Gastroesophageal sphincter (tissue), 3 donors: ENCODE data around the gene ZNF747.

Experiments
- EP300 ChIP-seq: sonication (generic); formaldehyde crosslinking; IDR thresholded peaks from one replicate; pipeline ENCODE4 v1.6.1; 2017; ENCODE audit warnings: antibody characterized with exemption, mild to moderate bottlenecking
- POLR2A ChIP-seq, 2 donors: fragments of 450-650 bp; IDR thresholded peaks; one replicate each; pipeline ENCODE4 v1.6.1; 2017; ENCODE audit warnings: antibody characterized with exemption in 2 of 2, mild to moderate bottlenecking in 2 of 2, moderate library complexity in 1 of 2
- POLR2AphosphoS5 ChIP-seq: sonication (generic); formaldehyde crosslinking; IDR thresholded peaks from one replicate; pipeline ENCODE4 v1.6.1; 2017; ENCODE audit warnings: antibody characterized with exemption
- TF ChIP-seq, protein P1 (sequence below), 4 experiments: fragments of 200-600 bp in 2 of 4; fragments of 450-650 bp in 2 of 4; sonication (generic) in 1 of 4; IDR thresholded peaks; one replicate each; pipeline ENCODE4 v1.5.1; 2017 to 2019; ENCODE audit warnings: antibody characterized with exemption in 4 of 4, mild to moderate bottlenecking in 2 of 4, moderate library complexity in 2 of 4

DNA sequence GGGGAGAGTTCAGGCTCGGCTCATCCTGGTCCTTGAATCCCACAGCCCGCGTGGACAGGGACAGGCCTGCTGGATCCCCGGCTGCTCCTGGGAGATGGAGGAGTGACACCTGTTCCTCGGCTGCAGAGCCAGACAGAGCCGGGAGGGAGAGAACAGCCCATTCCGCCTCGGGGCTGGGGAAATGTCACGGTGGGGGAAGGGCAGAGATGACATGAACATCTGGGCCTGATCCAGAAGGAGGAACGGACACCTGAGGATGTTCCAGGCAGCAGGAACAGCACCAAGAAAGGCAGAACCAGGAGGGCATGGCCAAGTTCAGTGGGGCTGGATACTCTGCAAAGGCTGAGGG lies 21.4 kb upstream of the ZNF747 start:
- TF ChIP-seq, protein P1, sequence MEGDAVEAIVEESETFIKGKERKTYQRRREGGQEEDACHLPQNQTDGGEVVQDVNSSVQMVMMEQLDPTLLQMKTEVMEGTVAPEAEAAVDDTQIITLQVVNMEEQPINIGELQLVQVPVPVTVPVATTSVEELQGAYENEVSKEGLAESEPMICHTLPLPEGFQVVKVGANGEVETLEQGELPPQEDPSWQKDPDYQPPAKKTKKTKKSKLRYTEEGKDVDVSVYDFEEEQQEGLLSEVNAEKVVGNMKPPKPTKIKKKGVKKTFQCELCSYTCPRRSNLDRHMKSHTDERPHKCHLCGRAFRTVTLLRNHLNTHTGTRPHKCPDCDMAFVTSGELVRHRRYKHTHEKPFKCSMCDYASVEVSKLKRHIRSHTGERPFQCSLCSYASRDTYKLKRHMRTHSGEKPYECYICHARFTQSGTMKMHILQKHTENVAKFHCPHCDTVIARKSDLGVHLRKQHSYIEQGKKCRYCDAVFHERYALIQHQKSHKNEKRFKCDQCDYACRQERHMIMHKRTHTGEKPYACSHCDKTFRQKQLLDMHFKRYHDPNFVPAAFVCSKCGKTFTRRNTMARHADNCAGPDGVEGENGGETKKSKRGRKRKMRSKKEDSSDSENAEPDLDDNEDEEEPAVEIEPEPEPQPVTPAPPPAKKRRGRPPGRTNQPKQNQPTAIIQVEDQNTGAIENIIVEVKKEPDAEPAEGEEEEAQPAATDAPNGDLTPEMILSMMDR (IDR thresholded peaks at IDR 0.05), result no peak
- no peak for TF ChIP-seq POLR2A (IDR thresholded peaks at IDR 0.05)
- no peak for TF ChIP-seq POLR2AphosphoS5
- TF ChIP-seq EP300, result no peak
